Measurements from ENCODE around the gene USP12.

Gene USP12

DNA sequence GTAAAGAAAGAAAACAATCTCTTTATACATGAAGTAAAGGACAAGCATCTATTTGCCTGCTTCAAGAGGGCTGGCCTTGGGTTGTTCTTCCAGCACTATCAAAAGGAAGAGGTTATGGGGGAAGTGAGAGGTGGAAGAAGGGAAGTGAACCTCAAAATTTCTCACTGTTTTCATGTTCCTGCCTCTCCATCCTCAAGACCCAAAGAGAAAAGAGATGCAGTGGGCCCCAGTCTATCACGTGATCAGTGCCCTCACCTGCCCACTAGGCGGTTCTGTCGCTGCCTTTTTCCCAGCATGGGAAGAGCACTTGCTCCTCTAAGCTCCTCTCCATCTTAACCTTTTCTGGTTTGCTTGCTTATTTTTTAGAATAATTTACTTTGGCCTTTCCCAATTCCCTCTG lies 6.2 kb upstream of the USP12 start:
- no peaks in the 10 kb centered on the region for H3K36me3 ChIP-seq (ENCODE audit: insufficient read depth, low read length)
- H3K4me2 ChIP-seq (ENCODE audit: low read length) = no peak overlapping the region
- H3K27ac ChIP-seq (ENCODE audit: low read depth, low read length, poor library complexity, severe bottlenecking) = no peak overlapping the region
- H3K9me3 ChIP-seq (ENCODE audit: low read length) = no peaks in the 10 kb centered on the region
- H3F3A ChIP-seq (ENCODE audit: insufficient read depth, low read length) = no peaks in the 10 kb centered on the region
- H2AFZ ChIP-seq (ENCODE audit: low read length) = no peak overlapping the region
- no peak overlapping the region for H3K9ac ChIP-seq (ENCODE audit: low read length)
- peaks cover 6% of the 10 kb centered on the region for H3K4me1 ChIP-seq (ENCODE audit: insufficient read depth, low read length, severe bottlenecking)
- H3K4me3 ChIP-seq (ENCODE audit: low read depth, low read length, poor library complexity, severe bottlenecking) = no peak overlapping the region
- no peaks in the 10 kb centered on the region for H3K9me2 ChIP-seq (ENCODE audit: low read depth, low read length)
- no peaks in the 10 kb centered on the region; the same call in none of the 2 replicates for H3K27me3 ChIP-seq (ENCODE audit: insufficient read depth, low read length)
- H4K20me1 ChIP-seq (ENCODE audit: insufficient read depth, low read length) = no peaks in the 10 kb centered on the region
- H3K79me2 ChIP-seq (ENCODE audit: insufficient read depth, low read length) = no peaks in the 10 kb centered on the region
- TF ChIP-seq EZH2 (IDR thresholded peaks at IDR 0.05; ENCODE audit: borderline replicate concordance, low read length) = no peak
- TF ChIP-seq, protein P1, sequence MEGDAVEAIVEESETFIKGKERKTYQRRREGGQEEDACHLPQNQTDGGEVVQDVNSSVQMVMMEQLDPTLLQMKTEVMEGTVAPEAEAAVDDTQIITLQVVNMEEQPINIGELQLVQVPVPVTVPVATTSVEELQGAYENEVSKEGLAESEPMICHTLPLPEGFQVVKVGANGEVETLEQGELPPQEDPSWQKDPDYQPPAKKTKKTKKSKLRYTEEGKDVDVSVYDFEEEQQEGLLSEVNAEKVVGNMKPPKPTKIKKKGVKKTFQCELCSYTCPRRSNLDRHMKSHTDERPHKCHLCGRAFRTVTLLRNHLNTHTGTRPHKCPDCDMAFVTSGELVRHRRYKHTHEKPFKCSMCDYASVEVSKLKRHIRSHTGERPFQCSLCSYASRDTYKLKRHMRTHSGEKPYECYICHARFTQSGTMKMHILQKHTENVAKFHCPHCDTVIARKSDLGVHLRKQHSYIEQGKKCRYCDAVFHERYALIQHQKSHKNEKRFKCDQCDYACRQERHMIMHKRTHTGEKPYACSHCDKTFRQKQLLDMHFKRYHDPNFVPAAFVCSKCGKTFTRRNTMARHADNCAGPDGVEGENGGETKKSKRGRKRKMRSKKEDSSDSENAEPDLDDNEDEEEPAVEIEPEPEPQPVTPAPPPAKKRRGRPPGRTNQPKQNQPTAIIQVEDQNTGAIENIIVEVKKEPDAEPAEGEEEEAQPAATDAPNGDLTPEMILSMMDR (IDR thresholded peaks at IDR 0.05; ENCODE audit: low read length) = no peak

DNA sequence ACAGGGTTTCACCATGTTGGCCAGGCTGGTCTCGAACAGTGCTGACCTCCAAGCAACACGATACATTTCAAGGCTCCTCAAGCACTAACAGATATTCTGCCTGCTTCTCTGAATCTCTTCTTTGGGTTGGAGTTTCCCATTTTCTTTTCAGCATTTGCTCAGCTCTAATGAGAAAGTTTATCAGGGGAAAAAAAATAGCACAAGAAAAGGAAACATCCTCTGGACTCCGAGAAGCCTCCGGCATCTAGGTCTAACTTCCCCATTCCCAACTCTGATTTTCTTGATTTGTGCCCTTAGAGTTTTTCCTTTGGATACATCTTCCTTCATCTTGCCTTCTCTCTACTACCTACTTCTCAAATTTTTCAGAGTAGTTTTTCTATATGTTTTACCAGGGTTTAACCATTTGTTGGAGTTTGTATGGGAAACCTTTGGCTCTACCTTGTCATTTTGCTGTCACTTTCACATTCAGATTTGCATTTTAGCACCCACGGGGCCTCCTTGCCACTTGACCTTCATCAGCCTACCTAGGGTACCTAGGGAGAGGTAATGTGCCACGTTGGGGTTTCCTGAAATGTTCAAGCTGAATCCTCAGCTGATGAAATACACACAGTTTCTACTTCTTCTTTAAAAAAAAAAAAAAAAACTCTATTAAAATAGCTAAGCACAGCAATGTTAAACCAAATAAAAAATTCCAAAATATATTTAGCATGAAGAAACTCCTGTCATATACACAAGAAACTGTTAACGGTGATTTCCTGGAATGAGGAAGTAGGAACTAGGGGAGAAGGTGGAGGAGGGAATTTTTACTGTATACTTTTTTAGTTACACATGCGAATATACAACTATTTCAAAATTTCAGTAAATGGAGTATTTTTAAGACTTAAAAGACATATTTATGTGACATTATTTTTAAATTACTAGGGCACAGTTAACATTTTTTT lies 5.1 kb upstream of the USP12 start:
- Histone ChIP-seq H3K27me3 (ENCODE audit: insufficient read depth, low read length) (no peaks in the 10 kb centered on the region; the same call in 1 of the 2 replicates), H3K79me2 (ENCODE audit: insufficient read depth, low read length) (no peaks in the 10 kb centered on the region), H3F3A (ENCODE audit: insufficient read depth, low read length) (no peaks in the 10 kb centered on the region), H2AFZ (ENCODE audit: low read length) (no peak overlapping the region), H4K20me1 (ENCODE audit: insufficient read depth, low read length) (no peaks in the 10 kb centered on the region), H3K9ac (ENCODE audit: low read length) (no peak overlapping the region), H3K4me1 (ENCODE audit: insufficient read depth, low read length, severe bottlenecking) (peaks cover 13% of the 10 kb centered on the region), H3K36me3 (ENCODE audit: insufficient read depth, low read length) (no peaks in the 10 kb centered on the region), H3K4me2 (ENCODE audit: low read length) (no peak overlapping the region), H3K9me2 (ENCODE audit: low read depth, low read length) (no peaks in the 10 kb centered on the region), H3K9me3 (ENCODE audit: low read length) (no peaks in the 10 kb centered on the region), H3K27ac (ENCODE audit: low read depth, low read length, poor library complexity, severe bottlenecking) (no peak overlapping the region), H3K4me3 (ENCODE audit: low read depth, low read length, poor library complexity, severe bottlenecking) (no peak overlapping the region)
- no peak for TF ChIP-seq EZH2 (IDR thresholded peaks at IDR 0.05; ENCODE audit: borderline replicate concordance, low read length)
- TF ChIP-seq, protein P1 (IDR thresholded peaks at IDR 0.05; ENCODE audit: low read length) = no peak

DNA sequence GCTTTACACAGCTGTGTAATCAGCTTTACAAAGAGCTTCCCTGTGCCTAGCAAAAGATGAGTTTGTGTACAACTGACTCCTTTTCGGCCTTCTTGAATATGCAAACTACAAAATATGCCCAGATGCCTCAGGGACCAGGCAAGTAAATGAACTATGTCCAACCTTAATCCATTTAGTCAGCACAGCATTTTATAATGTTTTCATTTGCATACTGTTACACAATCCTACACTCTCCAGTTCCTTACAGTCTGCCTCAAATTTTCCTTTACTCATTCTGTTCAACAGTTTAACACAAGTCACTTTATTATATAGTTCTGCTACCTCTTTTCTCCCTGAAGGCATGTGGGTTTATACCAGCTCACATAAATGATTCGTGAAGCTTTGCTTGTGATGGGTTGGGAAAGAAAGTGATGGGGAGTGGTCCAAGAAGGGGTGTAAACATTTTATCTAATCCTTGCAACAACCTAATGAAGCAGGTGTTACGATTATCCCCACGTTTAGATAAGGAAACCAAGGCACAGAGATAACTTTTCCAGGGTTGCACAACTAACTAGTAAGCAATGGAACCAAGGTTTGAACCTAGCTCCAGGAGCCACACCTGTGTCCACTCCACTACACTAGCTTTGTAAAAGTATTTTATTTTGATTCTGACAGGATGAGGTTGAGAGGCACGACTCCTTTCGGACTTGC lies 3.3 kb upstream of the USP12 start:
- Histone ChIP-seq H3K4me2 (ENCODE audit: low read length) (no peak overlapping the region), H3K9ac (ENCODE audit: low read length) (no peak overlapping the region), H3K27me3 (ENCODE audit: insufficient read depth, low read length) (no peaks in the 10 kb centered on the region; the same call in 1 of the 2 replicates), H3K9me2 (ENCODE audit: low read depth, low read length) (no peaks in the 10 kb centered on the region), H3K36me3 (ENCODE audit: insufficient read depth, low read length) (no peaks in the 10 kb centered on the region), H3F3A (ENCODE audit: insufficient read depth, low read length) (no peaks in the 10 kb centered on the region), H3K4me1 (ENCODE audit: insufficient read depth, low read length, severe bottlenecking) (peaks cover 21% of the 10 kb centered on the region), H4K20me1 (ENCODE audit: insufficient read depth, low read length) (no peaks in the 10 kb centered on the region), H3K9me3 (ENCODE audit: low read length) (no peaks in the 10 kb centered on the region), H2AFZ (ENCODE audit: low read length) (no peak overlapping the region), H3K27ac (ENCODE audit: low read depth, low read length, poor library complexity, severe bottlenecking) (no peak overlapping the region), H3K4me3 (ENCODE audit: low read depth, low read length, poor library complexity, severe bottlenecking) (no peak overlapping the region), H3K79me2 (ENCODE audit: insufficient read depth, low read length) (no peaks in the 10 kb centered on the region)
- TF ChIP-seq EZH2 (IDR thresholded peaks at IDR 0.05; ENCODE audit: borderline replicate concordance, low read length) = no peak
- TF ChIP-seq, protein P1 (IDR thresholded peaks at IDR 0.05; ENCODE audit: low read length) = no peak
